Upper lobe of right lung (tissue), 1 donor: ENCODE data around the gene RUSF1. TPM values are rescaled to one million over a fixed set of nuclear protein-coding genes. Genes with fewer than 3 reads are reported as not detected.

Experiments
- ATAC-seq: fragments of 200-7000 bp; cut with Tn5 transposase; one replicate; pipeline ENCODE4 v1.9.1; 2020; ENCODE audit warnings: mild to moderate bottlenecking, moderate library complexity
- DNase-seq: peaks from one replicate; pipeline ENCODE4 v3.0.0-alpha.2; 2020
- H3K27ac ChIP-seq: fragments of 200-600 bp; one replicate; pipeline ENCODE4 v1.8.0; 2022
- H3K27me3 ChIP-seq: fragments of 200-600 bp; one replicate; pipeline ENCODE4 v1.8.0; 2022; ENCODE audit warnings: mild to moderate bottlenecking
- H3K36me3 ChIP-seq: fragments of 200-600 bp; one replicate; pipeline ENCODE4 v1.8.0; 2022
- H3K4me1 ChIP-seq: fragments of 200-600 bp; one replicate; pipeline ENCODE4 v1.8.0; 2022
- H3K4me3 ChIP-seq: fragments of 200-600 bp; one replicate; pipeline ENCODE4 v1.8.0; 2022; ENCODE audit warnings: mild to moderate bottlenecking
- H3K9me3 ChIP-seq: fragments of 200-600 bp; one replicate; pipeline ENCODE4 v1.8.0; 2022
- CTCF ChIP-seq: fragments of 200-600 bp; IDR thresholded peaks from one replicate; pipeline ENCODE4 v1.8.0; 2022; ENCODE audit warnings: antibody characterized with exemption
- intact Hi-C: fragments of 100-400 bp; cut with DNase I; formaldehyde crosslinking; loops from one replicate; pipeline ENCODE4 v1.11.0; 2022
- total RNA-seq: library from RNA; stranded (reverse); fragmentation: NEBNext Ultra II Directional; extraction: Animal tissue kit (Norgen Biotek cat#: 25700); gene quantifications from one replicate; pipeline ENCODE4 v1.2.1, GENCODE V29; 2021
- donor health status: DM: no; HTN: yes; CAD: no; lungs with severe emphysema.

The RUSF1 gene
- total RNA-seq, 1 donor from 2014 or later, result 62.8 TPM

GRCh38 chr16:31535737-31536136 lies 27.5 kb upstream of the RUSF1 start:
- Histone ChIP-seq H3K4me1 (no peaks in the 10 kb centered on the region), H3K9me3 (no peaks in the 10 kb centered on the region), H3K36me3 (no peaks in the 10 kb centered on the region), H3K27ac (no peak overlapping the region), H3K4me3 (no peak overlapping the region), H3K27me3 (peaks cover 22% of the 10 kb centered on the region)
- ATAC-seq (no peak), DNase-seq (no peak)
- no peak for TF ChIP-seq CTCF
- intact Hi-C loops, result no loop called here

DNA sequence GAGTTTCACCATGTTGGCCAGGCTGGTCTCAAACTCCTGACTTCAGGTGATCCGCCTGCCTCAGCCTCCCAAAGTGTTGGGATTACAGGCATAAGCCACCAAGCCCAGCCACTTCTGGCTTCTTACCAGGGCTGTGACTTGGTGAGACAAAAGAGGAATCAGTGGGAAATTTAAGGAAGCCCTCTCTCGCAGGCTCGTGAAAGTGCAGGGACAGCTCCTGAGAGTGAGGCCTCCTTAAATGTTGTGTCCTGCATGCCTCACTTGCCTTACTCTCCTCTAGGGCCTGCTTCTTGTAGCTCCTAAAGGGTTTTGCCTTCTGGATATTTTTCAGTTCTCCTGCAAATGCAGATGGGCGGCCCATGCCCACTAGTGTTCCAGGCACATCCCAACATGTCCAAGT lies 24.7 kb upstream of the RUSF1 start:
- Histone ChIP-seq H3K9me3 (no peaks in the 10 kb centered on the region), H3K27ac (no peak overlapping the region), H3K27me3 (peaks cover 16% of the 10 kb centered on the region), H3K36me3 (no peaks in the 10 kb centered on the region), H3K4me1 (no peaks in the 10 kb centered on the region), H3K4me3 (no peak overlapping the region)
- ATAC-seq, result no peak
- no peak for TF ChIP-seq CTCF
- DNase-seq, result no peak
- intact Hi-C loops, result no loop called here

DNA sequence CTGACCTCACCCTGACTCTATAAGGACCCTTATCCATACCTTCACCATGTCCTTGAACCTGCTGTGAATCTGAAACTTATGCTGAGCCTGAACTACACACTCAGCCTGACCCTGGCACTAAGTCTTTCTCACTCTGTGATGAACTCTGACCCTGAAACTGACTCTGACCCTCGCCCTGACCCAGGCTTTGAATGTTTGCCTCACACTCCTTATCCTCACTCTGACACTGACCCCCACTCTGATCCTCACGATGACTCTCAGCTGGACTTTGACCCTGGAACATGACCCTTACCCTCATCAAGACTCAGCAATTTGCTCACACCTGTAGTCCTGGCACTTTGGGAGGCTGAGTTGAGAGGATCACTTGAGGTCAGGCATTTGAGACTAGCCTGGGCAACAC lies 23.9 kb upstream of the RUSF1 start:
- no peak overlapping the region for H3K4me3 ChIP-seq
- TF ChIP-seq CTCF, result no peak
- ATAC-seq (no peak), DNase-seq (no peak)
- peaks cover 12% of the 10 kb centered on the region for H3K27me3 ChIP-seq
- no peaks in the 10 kb centered on the region for H3K4me1 ChIP-seq
- no peaks in the 10 kb centered on the region for H3K9me3 ChIP-seq
- no peaks in the 10 kb centered on the region for H3K36me3 ChIP-seq
- intact Hi-C loops, result no loop called here
- H3K27ac ChIP-seq, result no peak overlapping the region

DNA sequence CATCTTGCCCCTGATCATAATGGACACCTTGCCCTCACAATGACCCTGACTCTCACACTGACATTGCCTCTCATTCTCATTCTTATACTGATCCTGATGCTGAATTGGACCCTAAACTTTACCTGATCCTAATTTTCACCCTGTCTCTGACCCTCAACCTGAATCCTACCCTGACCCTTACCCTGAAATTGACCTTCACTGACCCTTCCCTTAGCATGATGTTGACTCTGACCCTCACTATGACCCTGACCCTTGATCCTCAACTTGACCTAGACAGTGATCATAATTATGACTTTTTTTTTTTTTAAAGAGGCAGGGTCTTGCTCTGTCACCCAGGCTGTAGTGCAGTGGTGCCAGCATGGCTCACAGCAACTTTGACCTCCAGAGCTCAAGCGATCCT lies 22.9 kb upstream of the RUSF1 start:
- ATAC-seq (no peak), DNase-seq (no peak)
- TF ChIP-seq CTCF, result no peak
- H3K27me3 ChIP-seq, result peaks cover 6% of the 10 kb centered on the region
- no peaks in the 10 kb centered on the region for H3K36me3 ChIP-seq
- no peak overlapping the region for H3K4me3 ChIP-seq
- intact Hi-C loops, result no loop called here
- no peaks in the 10 kb centered on the region for H3K9me3 ChIP-seq
- H3K27ac ChIP-seq, result no peak overlapping the region
- no peaks in the 10 kb centered on the region for H3K4me1 ChIP-seq

GRCh38 chr16:31530405-31530804 lies 22.2 kb upstream of the RUSF1 start:
- peaks cover 6% of the 10 kb centered on the region for H3K27me3 ChIP-seq
- no peak for TF ChIP-seq CTCF
- DNase-seq, result no peak
- no peak overlapping the region for H3K27ac ChIP-seq
- H3K9me3 ChIP-seq, result no peaks in the 10 kb centered on the region
- intact Hi-C loops, result no loop called here
- H3K36me3 ChIP-seq, result no peaks in the 10 kb centered on the region
- ATAC-seq, result no peak
- no peaks in the 10 kb centered on the region for H3K4me1 ChIP-seq
- H3K4me3 ChIP-seq, result no peak overlapping the region

DNA sequence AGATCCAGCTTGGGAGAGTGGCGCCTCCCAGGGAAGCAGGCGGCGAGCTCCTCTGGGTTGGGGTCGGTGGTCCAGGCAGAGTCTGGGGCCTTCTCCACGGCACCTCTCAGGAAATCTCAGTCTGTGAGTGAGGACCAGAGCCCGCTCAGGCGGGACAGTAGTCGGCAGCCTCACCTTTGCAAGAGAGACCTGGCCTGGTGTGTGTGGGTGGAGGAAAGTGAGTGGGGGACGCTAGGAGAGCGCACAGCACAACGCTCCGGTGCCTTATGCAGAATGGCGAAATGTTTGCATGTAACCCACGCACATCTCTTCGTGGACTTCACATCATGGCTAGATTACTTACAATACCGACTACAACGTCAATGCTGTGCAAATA lies 21.7 kb upstream of the RUSF1 start:
- Histone ChIP-seq H3K36me3 (no peaks in the 10 kb centered on the region), H3K27ac (no peak overlapping the region), H3K4me3 (peak overlapping the region; percentile 40), H3K4me1 (no peaks in the 10 kb centered on the region), H3K9me3 (no peaks in the 10 kb centered on the region), H3K27me3 (peaks cover 6% of the 10 kb centered on the region)
- ATAC-seq, result peak; percentile 62
- no peak for TF ChIP-seq CTCF
- peak; percentile 64 for DNase-seq
- intact Hi-C loops, result no loop called here
